PC-9 (cell line): ENCODE measurements around the gene KCNC1. TPM values are rescaled to one million over a fixed set of nuclear protein-coding genes. Genes with fewer than 3 reads are reported as not detected.

Experiments
- BruUV-seq: library from RNA; stranded (reverse); fragments of 400-500 nt; replicated peaks from 2 replicates; lab custom pipeline; 2021; lab: Mats Ljungman, UMichigan
- CTCF ChIA-PET: fragments of 300-600 bp; sonication (Branson Sonifier 250); formaldehyde crosslinking; loops from one replicate; lab custom pipeline; 2022; ENCODE audit warnings: antibody characterized with exemption; lab: Charles Lee
- POLR2A ChIA-PET: fragments of 300-600 bp; sonication (Branson Sonifier 250); formaldehyde crosslinking; loops from one replicate; lab custom pipeline; 2022; ENCODE audit warnings: antibody characterized with exemption; ENCODE audit not compliant: unreplicated experiment; lab: Charles Lee
- DNase-seq, 2 experiments: peaks; one replicate each; pipeline versions ENCODE4 v3.0.0 to v3.0.0-alpha.2; 2015 to 2022; ENCODE audit warnings: mixed read lengths in 1 of 2
- H2AFZ ChIP-seq: fragments of 200-600 bp; sonication (generic); 2 replicates; pipeline ENCODE4 v1.8.1; 2017; ENCODE audit warnings: antibody characterized with exemption
- H3F3A ChIP-seq: fragments of 200-600 bp; sonication (generic); 2 replicates; pipeline ENCODE4 v1.8.1; 2017; ENCODE audit warnings: antibody characterized with exemption, mild to moderate bottlenecking, low read depth; ENCODE audit not compliant: insufficient read depth
- H3K27ac ChIP-seq: fragments of 200-600 bp; sonication (generic); 2 replicates; pipeline ENCODE4 v1.6.1; 2016; ENCODE audit warnings: mixed run types
- H3K27me3 ChIP-seq: fragments of 200-600 bp; sonication (generic); 2 replicates; pipeline ENCODE4 v1.6.1; 2016; ENCODE audit warnings: low read depth, mixed run types; ENCODE audit not compliant: insufficient read depth
- H3K36me3 ChIP-seq: fragments of 200-600 bp; sonication (generic); 2 replicates; pipeline ENCODE4 v1.6.1; 2016; ENCODE audit warnings: low read depth, mixed run types
- H3K4me1 ChIP-seq: fragments of 200-600 bp; sonication (generic); replicated peaks from 2 replicates; pipeline ENCODE4 v1.6.1; 2016; ENCODE audit warnings: mixed run types; ENCODE audit not compliant: insufficient read depth
- H3K4me2 ChIP-seq: fragments of 200-600 bp; sonication (generic); 2 replicates; pipeline ENCODE4 v1.6.1; 2017; ENCODE audit warnings: mixed run types
- H3K4me3 ChIP-seq: fragments of 200-600 bp; sonication (generic); 2 replicates; pipeline ENCODE4 v1.6.1; 2016; ENCODE audit warnings: mixed run types
- H3K79me2 ChIP-seq: fragments of 200-600 bp; sonication (generic); 2 replicates; pipeline ENCODE4 v1.6.1; 2017; ENCODE audit warnings: low read depth, mixed run types
- H3K9me2 ChIP-seq: fragments of 200-600 bp; sonication (generic); 2 replicates; pipeline ENCODE4 v1.8.1; 2017; ENCODE audit warnings: mild to moderate bottlenecking; ENCODE audit not compliant: insufficient read depth
- H3K9me3 ChIP-seq: fragments of 200-600 bp; sonication (generic); 2 replicates; pipeline ENCODE4 v1.8.1; 2016; ENCODE audit warnings: low read depth; ENCODE audit not compliant: insufficient read depth
- H4K20me1 ChIP-seq: fragments of 200-600 bp; sonication (generic); 2 replicates; pipeline ENCODE4 v1.8.1; 2017; ENCODE audit not compliant: insufficient read depth
- EZH2 ChIP-seq: fragments of 200-600 bp; sonication (generic); IDR thresholded peaks from 2 replicates; pipeline ENCODE4 v1.8.0; 2017; ENCODE audit warnings: antibody characterized with exemption, low read depth
- intact Hi-C: fragments of 100-400 bp; cut with micrococcal nuclease; formaldehyde crosslinking; loops from one replicate; pipeline ENCODE4 v1.10.0; 2022; ENCODE audit not compliant: unreplicated experiment
- total RNA-seq: library from RNA; stranded (reverse); gene quantifications from 2 replicates; pipeline ENCODE4 v1.2.3, GENCODE V29; 2021
- TF ChIP-seq, protein P1 (sequence below): fragments of 200-600 bp; sonication (generic); conservative IDR thresholded peaks from 2 replicates; pipeline ENCODE4 v1.6.1; 2017; ENCODE audit warnings: mixed run types, antibody characterized with exemption, mild to moderate bottlenecking, moderate library complexity

KCNC1 gene
- total RNA-seq, 1 experiment from 2014 or later, result not detected

DNA sequence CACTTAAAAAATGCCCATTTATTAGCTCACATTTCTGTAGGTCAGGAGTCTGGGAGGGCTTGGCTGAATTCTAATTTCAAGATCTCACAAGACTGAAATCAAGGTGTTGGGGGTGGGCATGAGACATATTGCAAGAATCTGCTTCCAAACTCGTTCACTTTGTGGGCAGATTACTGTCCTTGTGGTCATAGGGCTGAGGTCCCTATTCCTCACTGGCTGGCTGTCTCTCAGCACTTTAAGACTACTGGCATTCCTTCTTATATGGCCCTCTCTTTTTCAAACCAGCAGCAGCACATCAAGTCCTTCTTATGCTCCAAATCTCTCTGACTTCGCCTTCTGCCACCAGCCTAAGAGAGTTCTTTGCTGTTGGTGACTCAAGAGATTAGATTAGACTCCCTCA lies 43.0 kb upstream of the KCNC1 start:
- peaks cover 72% of the 10 kb centered on the region for H3K27me3 ChIP-seq
- ChIA-PET POLR2A (no interaction called here), CTCF (no interaction called here)
- H3K9me3 ChIP-seq, result no peaks in the 10 kb centered on the region
- H3K4me2 ChIP-seq, result no peak overlapping the region
- intact Hi-C loops, result no loop called here
- no peaks in the 10 kb centered on the region for H3K4me1 ChIP-seq
- no peak overlapping the region for H3K27ac ChIP-seq
- TF ChIP-seq EZH2, result no peak
- TF ChIP-seq, protein P1, sequence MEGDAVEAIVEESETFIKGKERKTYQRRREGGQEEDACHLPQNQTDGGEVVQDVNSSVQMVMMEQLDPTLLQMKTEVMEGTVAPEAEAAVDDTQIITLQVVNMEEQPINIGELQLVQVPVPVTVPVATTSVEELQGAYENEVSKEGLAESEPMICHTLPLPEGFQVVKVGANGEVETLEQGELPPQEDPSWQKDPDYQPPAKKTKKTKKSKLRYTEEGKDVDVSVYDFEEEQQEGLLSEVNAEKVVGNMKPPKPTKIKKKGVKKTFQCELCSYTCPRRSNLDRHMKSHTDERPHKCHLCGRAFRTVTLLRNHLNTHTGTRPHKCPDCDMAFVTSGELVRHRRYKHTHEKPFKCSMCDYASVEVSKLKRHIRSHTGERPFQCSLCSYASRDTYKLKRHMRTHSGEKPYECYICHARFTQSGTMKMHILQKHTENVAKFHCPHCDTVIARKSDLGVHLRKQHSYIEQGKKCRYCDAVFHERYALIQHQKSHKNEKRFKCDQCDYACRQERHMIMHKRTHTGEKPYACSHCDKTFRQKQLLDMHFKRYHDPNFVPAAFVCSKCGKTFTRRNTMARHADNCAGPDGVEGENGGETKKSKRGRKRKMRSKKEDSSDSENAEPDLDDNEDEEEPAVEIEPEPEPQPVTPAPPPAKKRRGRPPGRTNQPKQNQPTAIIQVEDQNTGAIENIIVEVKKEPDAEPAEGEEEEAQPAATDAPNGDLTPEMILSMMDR, result no peak
- BruUV-seq, result no TSS peak
- no peaks in the 10 kb centered on the region for H3F3A ChIP-seq
- H3K9me2 ChIP-seq, result no peaks in the 10 kb centered on the region
- no peaks in the 10 kb centered on the region for H3K79me2 ChIP-seq
- no peak overlapping the region for H3K4me3 ChIP-seq
- DNase-seq, result no peak
- no peaks in the 10 kb centered on the region for H3K36me3 ChIP-seq
- no peak overlapping the region for H2AFZ ChIP-seq
- no peaks in the 10 kb centered on the region for H4K20me1 ChIP-seq

DNA sequence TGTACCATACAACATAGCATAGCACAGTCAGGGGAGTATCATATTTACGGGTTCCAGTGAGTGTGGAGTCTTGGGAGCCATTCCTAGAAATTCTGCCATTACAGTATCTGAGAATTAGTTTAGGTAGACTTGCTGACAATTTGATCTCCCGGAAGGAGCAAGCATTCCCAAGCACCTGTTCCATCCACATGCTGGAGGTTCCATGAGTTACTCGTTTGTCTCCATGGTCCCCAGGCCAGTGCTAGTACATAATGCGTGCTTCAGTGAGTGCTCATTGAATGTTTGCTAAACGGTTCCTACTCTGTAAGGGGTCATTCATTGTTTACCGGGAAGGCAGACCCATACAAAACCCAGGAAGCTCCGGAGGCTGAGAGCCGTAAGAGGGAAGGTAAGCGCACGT lies 42.6 kb upstream of the KCNC1 start:
- H3K4me1 ChIP-seq, result no peaks in the 10 kb centered on the region
- no peak overlapping the region for H3K27ac ChIP-seq
- no peaks in the 10 kb centered on the region for H3K79me2 ChIP-seq
- intact Hi-C loops, result no loop called here
- no peak overlapping the region for H3K4me3 ChIP-seq
- no peak overlapping the region for H3K4me2 ChIP-seq
- peaks cover 75% of the 10 kb centered on the region for H3K27me3 ChIP-seq
- TF ChIP-seq EZH2, result no peak
- TF ChIP-seq, protein P1, result no peak
- H3K36me3 ChIP-seq, result no peaks in the 10 kb centered on the region
- H2AFZ ChIP-seq, result no peak overlapping the region
- H4K20me1 ChIP-seq, result no peaks in the 10 kb centered on the region
- POLR2A ChIA-PET, result no interaction called here
- H3F3A ChIP-seq, result no peaks in the 10 kb centered on the region
- H3K9me2 ChIP-seq, result no peaks in the 10 kb centered on the region
- no peak for DNase-seq
- no peaks in the 10 kb centered on the region for H3K9me3 ChIP-seq
- CTCF ChIA-PET, result no interaction called here
- no TSS peak for BruUV-seq

DNA sequence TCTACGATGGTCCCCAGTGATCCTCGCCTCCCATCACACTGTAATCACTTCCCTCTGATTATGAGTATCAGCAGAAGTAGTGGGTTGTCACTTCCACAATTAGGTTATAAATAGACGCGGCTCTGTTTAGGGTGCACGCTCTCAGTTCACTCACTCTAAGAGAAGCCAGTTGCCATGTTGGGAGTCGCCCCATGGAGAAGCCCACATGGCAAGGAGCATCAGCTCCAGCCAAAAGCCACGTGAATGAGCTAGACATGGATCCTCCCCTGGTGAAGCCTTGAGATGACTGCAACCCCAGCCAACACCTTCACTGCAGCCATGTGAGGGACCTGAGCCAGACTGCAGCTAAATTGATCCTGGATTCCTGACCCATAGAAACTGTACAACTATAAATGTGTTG lies 41.6 kb upstream of the KCNC1 start:
- no peaks in the 10 kb centered on the region for H3F3A ChIP-seq
- no peaks in the 10 kb centered on the region for H4K20me1 ChIP-seq
- no peak for DNase-seq
- H3K4me3 ChIP-seq, result no peak overlapping the region
- H3K9me2 ChIP-seq, result no peaks in the 10 kb centered on the region
- no peak overlapping the region for H2AFZ ChIP-seq
- BruUV-seq, result no TSS peak
- no peaks in the 10 kb centered on the region for H3K4me1 ChIP-seq
- ChIA-PET POLR2A (interaction anchor here (0.7 kb wide), 1 partner anchor 1121 kb away, joined by 3 read pairs; no protein-coding TSS in a partner anchor), CTCF (no interaction called here)
- no peak overlapping the region for H3K27ac ChIP-seq
- no peaks in the 10 kb centered on the region for H3K79me2 ChIP-seq
- H3K27me3 ChIP-seq, result peaks cover 80% of the 10 kb centered on the region
- no peak for TF ChIP-seq EZH2
- TF ChIP-seq, protein P1, result no peak
- intact Hi-C loops, result no loop called here
- no peaks in the 10 kb centered on the region for H3K9me3 ChIP-seq
- H3K4me2 ChIP-seq, result no peak overlapping the region
- no peaks in the 10 kb centered on the region for H3K36me3 ChIP-seq
